NCI-H1436 treated with DMSO at 0.1 percent for 48 hours (cell line): ENCODE data around the gene HIRA.
A peak's percentile ranks its signal among the peaks of the same experiment; 100 is the strongest.

ENCODE experiments used
- DNase-seq: peaks from one replicate; lab custom pipeline; 2025; lab: John Stamatoyannopoulos, UW

HIRA gene

DNA sequence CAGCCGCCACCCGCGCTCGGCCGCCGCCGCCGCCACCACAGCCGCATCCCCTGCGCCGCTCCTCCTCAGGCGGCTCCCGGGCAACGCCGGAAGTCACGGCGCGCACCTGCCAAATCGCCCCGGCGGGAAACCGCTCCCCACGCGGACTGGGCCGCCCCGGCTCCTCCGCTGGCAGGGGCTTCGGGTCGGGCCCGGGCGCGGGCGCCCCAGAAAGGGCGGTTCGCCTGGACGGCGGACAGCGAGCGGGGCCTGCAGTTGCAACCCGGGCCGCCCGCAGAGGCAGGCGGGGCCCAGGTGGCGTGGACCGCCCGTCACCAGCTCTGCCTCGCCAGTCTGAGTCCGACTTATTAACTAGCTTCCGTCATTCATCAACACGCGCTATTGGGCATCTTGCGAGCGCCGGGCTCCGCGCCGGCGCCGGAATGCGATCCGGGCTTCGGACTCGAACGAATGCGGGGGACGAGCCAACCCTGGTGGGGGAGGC is at the start of gene HIRA:
Gene HIRA (minus strand): TSS at position 85 of the 484 bp plus-strand sequence. CDS start 257 bp downstream, outside the sequence.
- DNase-seq: no peak

DNA sequence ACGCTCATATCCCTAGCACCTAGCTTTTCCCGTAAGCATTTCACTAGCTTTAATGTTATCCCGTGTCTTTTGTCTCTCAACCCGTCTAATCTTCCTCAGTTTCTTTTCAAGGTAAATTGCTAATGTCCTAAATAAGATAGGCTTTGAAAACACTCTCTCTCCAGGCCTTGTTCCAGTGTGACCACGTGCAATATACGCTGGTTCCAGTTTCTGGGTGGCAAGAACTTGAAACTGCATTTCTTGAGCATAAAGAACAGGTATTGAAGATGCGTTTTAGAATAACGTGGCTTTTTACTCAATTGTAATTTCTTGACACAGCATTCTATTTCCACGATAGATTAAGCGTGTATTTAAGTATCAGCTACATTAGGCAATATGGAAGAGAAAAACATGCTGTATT is 49.3 kb upstream of the HIRA start:
- no peak for DNase-seq

- DNase-seq: no peak
Measured at GRCh38 chr22:19480173-19480568, 48.6 kb upstream of the HIRA start.

DNA sequence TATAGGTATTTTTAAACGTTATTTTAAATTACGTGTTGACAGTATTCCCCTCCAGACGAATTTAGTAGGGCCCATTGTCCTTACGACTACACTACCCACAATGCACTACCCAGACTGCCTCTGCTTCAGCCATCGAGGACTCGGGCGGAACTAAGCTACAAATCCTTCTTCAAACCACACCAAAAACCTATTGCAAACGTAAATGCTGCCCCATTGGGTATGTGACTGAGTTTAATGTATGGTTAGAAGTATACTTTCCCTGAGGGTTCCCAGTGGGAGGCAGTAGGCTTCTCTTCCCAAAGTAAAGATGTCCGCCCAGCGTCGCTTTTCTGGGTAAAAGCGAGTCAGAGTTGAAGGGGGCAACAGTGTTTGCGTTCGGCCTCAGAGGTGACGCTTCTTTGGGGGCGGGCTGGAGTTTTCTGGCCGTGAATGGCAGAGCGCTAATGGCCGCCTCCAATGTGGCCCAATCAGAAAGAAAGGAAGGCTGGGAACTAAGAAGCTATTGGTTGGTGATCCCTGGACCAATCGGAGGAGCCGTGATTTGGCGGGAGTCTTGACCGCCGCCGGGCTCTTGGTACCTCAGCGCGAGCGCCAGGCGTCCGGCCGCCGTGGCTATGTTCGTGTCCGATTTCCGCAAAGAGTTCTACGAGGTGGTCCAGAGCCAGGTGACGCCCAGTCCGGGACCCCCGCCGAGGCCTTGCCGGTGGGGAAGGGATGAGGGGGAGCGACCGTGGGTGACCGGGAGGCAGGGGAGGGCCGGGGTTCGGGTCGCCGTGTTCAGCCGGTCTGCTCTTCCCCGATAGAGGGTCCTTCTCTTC is 48.0 kb upstream of the HIRA start, which contains the start of gene CDC45:
Gene CDC45 (plus strand): TSS at position 566 of the 818 bp plus-strand sequence. CDS start 49 bp downstream, at position 615.
- peak; percentile 89 for DNase-seq

DNA sequence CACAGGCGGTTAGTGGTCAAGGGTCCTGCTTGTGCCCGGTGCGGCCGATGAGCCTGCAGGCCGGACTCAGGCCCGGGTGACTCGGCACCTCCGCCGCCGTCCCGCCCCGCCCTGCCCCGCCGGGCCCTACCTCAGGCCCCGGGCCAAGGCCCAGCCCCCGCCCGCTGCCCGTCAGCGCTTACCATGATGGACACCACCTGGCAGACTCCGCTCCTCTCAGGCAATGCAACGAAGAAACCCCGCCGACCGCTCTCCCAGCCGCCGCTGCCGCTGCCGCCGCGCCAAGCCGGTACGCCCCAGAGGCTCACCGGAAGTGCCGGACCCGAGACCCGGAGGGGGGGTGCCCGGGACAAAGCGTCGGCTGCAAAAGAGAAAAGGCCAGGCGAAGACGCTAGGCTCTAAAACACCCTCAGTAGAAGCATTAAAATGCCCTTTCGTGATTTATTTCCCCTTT is 47.4 kb upstream of the HIRA start, which contains the start of gene UFD1:
Gene UFD1 (minus strand): TSS at position 293 of the 454 bp plus-strand sequence. CDS start 108 bp downstream, at position 185.
- no peak for DNase-seq

- DNase-seq: no peak
Measured at GRCh38 chr22:19478045-19478900, 46.7 kb upstream of the HIRA start.

DNA sequence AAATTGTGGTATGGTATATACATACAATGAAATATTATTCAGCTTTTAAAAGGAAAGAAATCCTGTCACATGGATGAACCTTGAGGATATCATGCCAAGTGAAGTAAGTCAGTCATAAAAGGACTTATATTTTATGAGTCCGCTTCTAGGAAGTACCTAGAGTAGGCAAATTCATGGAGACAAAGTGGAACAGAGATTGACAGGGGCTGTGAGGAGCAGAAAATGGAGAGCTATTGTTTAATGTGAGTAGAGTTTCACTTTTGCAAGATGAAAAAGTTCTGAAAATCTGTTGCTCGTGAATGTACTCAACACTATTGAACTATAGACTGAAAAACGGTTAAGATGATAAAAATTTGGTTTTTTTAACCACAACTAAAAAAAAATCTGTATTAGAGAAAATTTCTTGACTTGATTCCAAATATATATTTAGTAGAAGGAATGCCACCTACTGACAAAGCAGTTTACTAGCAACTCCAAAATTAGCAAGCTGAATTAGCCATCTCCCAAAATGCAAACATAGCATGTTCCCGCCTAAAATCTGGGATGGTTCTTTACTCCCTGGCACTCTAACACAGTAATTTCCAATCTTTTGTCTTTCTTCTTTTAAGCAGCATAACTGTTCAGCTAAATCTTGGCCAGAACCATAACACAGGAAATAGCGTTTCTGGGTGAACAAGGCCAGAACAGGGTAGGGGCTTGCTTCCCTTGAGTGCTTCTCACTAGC is 46.0 kb upstream of the HIRA start:
- no peak for DNase-seq

- no peak for DNase-seq
Measured at GRCh38 chr22:19476023-19476422, 44.5 kb upstream of the HIRA start.

DNA sequence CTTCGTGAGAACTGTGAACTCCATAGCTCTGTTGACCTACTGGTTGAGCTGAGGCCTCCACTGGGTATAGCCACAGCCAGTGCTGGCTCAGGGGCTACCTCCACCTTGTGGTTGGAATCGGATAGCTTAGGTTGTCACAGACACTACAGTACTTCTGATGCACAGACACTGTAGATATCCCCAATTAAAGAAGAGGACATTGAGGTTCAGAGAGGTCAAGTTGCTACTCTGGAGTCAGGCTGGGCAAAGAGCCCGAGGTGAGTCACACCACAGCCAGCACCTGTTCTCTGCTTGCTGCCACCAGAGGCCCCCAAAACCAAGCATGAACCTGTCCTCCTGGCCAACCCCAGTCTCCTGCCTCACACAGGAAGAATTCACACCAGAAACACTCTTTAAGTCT is 42.0 kb upstream of the HIRA start:
- no peak for DNase-seq

GRCh38 chr22:19472233-19472632 is 40.7 kb upstream of the HIRA start:
- no peak for DNase-seq

- DNase-seq: no peak
Measured at GRCh38 chr22:19471572-19471971, 40.0 kb upstream of the HIRA start.

DNA sequence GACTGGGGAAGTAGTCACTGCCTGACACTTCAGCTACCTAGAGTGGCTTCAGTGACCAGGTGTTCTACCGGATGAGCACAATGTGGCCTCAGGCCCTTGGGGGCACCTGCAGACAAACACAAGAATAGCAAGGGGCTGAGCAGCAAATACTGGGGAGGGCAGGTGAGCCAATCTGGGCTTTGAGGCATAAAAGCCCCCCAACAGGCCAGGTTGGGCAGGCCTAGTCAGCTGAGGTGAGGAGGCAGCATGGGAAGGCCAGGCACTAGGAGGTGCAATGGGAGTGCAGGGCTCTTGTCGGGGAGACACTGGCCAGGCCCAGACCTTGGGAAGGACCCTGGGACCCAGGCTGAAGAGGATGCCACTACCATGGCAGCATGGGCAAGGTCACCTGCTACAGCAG is 38.5 kb upstream of the HIRA start:
- DNase-seq: no peak

- DNase-seq: no peak
Measured at GRCh38 chr22:19469421-19469820, 37.9 kb upstream of the HIRA start.

GRCh38 chr22:19467912-19468311 is 36.4 kb upstream of the HIRA start:
- no peak for DNase-seq

- no peak for DNase-seq
Measured at GRCh38 chr22:19466848-19467752, 35.6 kb upstream of the HIRA start.

DNA sequence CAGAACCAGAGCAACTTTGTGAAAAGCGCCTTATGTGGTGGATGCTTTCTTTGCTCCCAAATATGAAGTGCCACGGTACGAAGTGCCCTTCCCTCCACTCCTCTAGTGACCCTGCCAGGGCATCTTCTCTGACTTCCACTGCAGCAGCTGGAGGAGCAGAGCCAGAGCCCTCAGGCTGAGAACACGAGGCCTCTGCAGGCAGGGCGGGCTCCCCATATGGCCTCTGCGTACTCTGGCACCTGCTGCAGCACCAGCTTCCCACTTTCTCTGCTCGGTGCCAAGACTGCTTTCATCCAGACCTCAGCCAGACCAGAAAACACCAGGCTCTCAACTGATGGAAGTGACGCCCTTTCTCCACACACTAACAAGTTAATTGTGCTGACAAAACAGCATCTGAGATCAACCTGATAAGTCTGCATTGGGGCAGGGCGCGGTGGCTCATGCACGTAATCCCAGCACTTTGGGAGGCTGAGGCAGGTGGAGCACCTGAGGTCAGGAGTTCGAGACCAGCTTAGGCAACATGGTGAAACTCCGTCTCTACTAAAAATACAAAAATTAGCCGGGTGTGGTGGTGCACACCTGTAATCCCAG is 34.7 kb upstream of the HIRA start:
- no peak for DNase-seq

DNA sequence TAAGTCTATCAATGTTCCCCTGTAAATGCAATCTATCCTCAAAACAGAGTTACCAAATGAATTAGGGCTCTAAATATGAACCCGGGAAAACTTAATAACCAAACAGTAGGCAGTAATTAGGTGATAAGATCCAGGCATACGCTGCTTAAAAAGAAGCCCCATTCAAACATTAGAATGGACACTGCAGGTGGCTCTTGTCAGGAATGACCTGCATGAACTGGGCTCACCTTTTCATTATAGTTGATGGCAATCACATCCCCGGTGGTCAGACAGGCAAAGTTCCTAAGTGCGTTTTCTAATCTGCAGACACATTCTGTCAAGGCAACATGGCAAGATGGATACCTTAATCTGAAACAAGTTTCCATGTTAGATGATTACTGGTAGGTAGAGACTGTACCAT is 33.4 kb upstream of the HIRA start:
- no peak for DNase-seq

DNA sequence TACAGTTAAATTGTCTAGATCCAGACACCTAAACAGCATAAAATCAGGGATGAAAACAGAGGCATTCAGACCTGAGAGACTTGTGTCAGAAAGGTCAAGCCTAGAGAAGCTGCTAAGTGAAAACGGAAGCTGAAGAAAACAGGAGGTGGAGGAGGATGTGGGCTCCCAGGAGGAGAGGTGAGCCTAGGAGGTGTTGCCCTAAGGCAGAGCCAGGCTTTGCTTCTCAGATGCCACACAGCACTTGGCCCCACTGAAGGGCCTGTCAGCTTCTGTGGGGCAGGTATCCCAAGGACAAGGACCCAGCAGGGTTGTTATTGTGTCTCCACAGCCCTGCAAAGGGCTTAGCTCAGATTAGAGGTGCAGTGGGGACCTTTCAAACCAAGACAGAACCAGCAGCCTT is 33.0 kb upstream of the HIRA start:
- DNase-seq: no peak

GRCh38 chr22:19463491-19464469 is 32.2 kb upstream of the HIRA start:
- no peak for DNase-seq
